Activated CD4-positive, alpha-beta T cell treated with anti-CD3 and anti-CD28 coated beads, Interleukin-2, Interleukin-4, amounts not matched to agents 100 ng/mL and 50 ng/mL, durations not matched to agents 16 hours and 8 hours (primary cell): ENCODE measurements around the gene SLCO3A1.

Source experiments
- DNase-seq: peaks from one replicate; pipeline ENCODE4 v3.0.0-alpha.2; 2020; ENCODE audit warnings: low spot score

SLCO3A1 gene

DNA sequence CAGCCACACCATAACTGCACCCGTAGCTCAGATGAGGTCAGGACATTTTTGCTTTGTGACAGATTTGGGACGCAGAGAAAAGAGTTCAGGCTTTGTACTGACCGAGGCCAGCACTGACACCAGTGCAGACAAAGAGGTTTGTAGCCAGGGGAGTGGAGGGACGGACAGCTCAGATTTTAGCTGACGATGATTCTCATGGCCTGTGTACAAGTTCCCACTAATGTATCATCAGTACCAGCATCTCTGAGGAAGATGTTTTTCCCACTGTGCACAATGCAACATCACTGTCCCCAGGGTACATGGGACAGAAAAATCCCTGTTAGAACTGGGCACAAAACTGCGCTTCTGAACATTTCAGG lies 112.7 kb downstream of the SLCO3A1 start:
- DNase-seq: no peak

DNA sequence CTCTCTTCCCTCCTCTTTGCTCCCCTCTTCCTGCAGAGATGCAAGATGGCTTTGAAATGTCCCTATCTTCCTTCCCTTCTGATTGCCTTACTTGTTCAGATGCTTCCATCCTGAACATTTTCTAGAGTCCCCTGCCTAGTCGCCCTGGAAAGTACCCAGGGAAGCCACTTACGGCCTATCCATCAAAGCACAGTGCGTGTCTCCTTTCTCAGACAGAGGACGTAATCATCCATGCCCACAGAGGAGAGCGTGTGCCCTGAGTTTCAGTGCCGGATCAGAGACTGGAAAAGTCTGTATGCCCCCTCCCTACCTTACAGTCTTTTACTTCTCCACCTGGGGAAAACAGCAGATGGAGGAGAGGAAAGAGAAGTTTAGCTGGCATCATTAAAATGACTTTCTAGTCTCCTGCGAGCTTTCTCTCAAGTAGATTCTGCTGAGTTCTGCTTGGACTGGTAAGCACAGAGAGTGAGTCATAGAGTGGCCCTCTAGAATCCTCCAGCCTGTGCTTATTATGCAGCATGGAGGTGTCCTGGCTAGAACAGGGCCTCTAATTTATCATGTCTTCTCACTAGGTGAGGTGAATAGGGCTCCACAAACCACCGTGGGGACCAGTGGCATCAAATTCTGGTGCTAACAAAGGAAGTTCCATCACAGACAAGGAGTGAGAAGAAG lies 114.6 kb downstream of the SLCO3A1 start:
- no peak for DNase-seq

GRCh38 chr15:91968610-91969009 lies 115.1 kb downstream of the SLCO3A1 start:
- no peak for DNase-seq

DNA sequence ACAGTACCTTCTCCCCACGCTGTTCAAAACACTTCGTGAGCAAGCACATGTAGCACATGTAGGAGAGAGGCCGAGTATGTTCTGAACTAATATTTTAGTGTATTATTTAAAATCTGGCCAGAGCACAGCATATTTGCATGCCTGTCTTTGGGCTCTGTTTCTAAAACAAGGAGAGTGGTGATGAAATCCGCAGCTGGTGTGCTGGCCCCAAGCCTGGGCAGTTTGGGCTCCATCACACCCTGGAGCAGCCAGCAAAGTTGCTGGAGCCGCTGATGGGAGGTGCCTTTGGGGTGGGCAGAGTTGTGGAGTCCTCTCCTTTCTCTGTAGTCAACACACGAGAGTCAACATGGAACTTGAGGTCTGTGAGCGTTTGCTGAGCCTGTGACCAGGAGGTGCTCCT lies 116.6 kb downstream of the SLCO3A1 start:
- DNase-seq: no peak

DNA sequence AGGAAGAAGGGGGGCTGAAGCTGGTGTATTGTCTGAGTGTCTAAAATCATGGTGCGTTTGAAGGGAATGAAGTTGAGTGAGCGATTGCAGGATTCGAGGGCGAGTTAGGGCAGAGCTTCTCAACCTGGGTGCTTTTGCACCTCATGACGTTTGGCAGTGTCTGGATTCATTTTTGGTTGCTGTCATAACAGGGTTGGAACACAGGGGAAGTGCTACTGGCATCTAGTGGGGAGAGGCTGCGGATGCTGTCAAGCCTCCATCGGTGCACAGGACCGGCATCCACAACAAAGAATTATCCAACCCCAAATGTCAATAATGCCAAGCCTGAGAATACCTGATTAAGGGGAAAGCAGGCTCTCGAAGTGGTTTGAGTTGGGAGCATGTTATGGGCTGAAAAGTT lies 120.0 kb downstream of the SLCO3A1 start:
- no peak for DNase-seq

GRCh38 chr15:91974321-91974720 lies 120.8 kb downstream of the SLCO3A1 start:
- DNase-seq: no peak

GRCh38 chr15:91975241-91975978 lies 121.9 kb downstream of the SLCO3A1 start:
- DNase-seq: no peak

DNA sequence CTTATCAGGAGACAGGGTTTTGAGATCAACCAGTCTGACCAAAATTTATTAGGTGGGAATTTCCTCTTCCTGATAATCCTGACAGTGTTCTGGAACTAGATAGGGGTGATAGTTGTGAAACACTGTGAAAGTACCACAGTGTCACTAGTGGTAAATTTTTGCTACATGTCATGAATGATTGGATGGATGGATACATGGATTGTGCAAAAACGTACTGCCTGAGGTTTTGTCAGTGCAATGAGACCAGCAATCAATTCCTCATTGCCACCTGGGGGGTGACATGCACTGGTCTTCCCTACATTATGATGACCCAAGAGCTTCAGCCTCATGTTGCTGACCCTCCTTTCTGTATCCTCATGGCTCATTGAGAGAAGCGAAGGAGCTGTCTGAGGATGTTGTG lies 123.5 kb downstream of the SLCO3A1 start:
- no peak for DNase-seq

GRCh38 chr15:91980502-91981267 lies 127.2 kb downstream of the SLCO3A1 start:
- no peak for DNase-seq

DNA sequence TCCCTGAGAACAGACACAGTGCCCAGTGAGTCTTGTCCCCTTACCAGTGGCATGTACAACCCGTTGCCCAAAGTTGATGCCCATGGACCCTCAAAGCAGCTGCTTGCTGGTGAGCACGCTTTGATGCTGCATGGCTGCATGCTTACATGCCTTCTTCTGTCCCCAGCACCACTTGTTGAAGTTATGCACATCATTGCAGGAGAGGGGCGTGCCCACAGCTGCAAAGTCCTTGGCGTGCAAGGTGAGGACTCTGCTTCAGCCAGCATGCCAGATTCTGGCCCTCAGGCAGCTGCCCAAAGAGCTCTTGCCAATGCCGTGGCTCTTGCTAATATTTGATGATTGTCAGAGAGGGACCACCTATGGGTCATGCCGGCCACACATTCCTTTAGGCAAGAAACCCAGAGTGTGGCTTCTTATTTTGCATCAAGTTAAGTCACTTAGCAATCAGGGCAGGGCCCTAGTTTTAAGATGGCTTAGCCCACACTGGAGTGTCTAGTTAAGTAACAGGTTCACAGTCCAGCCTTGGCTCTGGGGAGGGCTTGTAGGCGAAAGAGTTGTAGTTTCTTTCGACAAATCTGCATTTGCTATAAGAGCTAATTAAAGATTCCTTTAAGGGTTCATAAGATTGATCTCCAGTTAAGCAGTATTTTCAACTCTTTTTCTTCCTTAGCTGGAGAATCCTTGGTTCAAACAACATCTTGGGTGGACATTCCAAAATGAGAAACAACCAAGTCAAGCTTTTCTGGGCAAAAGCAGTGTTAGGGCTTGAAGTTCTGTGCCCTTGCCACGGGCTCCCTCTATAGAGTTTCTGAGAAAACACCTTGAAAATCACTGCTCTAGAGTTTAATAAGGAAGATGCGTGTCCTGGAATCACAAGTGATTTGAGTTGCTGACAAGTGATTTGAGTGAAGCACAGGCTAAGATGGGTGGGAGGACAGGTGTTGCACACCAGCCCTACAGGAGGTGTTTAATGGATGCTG lies 128.6 kb downstream of the SLCO3A1 start:
- no peak for DNase-seq

DNA sequence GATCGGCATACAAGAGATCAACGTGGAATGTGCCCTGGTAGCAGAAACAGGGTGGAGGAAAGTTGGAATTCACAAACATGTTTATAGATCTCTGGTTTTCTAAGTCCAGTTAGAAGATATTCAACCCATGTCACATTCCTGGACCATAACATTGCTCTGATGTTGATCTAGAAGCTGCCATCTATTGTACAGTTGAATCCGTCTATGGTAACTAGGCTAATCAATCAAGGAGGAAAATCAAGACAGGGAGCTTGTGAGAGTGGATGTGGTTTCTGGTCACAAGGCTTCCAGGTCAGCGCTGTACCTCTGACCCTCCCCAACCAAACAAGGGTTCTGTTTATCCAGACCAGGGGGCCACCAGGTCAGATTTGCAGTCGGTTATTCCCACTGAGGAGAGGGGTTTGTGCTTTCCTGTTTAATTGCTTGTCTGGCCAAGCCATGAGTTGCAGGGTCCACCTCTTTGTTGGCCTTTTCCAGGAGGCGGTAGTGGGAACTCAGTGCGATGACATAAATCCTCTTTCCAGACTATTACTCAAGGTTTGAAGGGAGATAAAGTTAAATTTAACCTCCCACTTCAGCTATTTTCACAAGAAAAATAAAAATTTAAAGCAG lies 130.3 kb downstream of the SLCO3A1 start:
- no peak for DNase-seq

DNA sequence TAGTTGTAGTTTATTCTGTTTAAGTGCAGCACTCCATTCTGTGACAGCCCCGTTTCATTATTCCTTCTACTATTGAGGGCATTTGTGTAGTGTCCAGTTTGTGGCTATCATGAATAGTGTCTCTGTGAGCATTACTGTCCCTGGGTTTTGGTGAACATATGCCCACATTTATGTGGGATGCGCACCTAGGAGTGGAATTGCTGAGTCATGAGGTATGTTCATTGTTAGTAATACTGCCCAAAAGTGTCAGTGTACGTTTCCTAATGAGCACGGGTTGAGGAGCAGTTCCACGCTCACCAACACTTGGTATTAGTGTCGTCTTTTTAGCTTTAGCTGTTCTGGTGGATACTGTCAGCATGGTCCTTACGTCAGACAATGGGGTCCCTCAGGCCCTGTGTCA lies 131.8 kb downstream of the SLCO3A1 start:
- DNase-seq: no peak

GRCh38 chr15:91988071-91988470 lies 134.6 kb downstream of the SLCO3A1 start:
- DNase-seq: no peak

GRCh38 chr15:91988655-91989054 lies 135.1 kb downstream of the SLCO3A1 start:
- DNase-seq: no peak

DNA sequence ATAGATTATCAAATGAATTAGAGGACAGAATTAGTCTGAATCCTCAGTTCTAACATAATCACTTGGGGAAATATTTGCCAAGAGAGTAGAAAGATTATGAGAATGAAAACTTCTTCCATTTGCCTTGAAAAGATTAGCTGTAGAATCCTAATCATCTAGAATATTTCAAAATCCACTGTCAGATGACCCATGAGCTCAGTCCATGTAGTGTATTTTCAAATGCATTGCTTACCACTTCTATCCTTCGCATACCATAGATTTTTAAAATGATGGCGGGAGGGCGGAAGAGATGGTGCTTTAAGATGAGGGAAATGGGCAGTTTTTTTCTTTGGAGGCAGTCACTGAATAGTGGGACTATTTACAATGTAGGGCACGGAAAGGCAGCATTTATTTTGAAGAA lies 136.3 kb downstream of the SLCO3A1 start:
- DNase-seq: no peak

- DNase-seq: no peak
These were observed 139.4 kb downstream of the SLCO3A1 start for GRCh38 chr15:91992945-91993344.

DNA sequence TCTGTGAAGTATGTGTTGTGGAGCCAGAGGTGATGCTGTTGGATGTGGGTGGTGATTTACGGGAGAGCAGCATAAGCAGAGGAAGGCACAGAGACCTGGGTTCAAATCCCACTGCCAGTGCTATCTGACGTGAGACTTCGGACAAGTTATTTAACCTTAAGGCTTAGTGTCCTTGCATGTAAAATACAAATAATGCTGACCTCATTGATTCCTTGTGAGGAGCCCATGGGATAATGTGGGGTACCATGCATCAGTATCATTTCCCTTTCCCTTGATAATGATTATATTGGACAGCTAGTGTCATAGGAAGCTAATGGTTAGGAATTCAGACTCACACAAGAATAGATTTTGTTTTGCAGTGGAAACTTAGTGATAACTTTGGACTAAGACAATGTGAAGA lies 141.6 kb downstream of the SLCO3A1 start:
- DNase-seq: no peak

DNA sequence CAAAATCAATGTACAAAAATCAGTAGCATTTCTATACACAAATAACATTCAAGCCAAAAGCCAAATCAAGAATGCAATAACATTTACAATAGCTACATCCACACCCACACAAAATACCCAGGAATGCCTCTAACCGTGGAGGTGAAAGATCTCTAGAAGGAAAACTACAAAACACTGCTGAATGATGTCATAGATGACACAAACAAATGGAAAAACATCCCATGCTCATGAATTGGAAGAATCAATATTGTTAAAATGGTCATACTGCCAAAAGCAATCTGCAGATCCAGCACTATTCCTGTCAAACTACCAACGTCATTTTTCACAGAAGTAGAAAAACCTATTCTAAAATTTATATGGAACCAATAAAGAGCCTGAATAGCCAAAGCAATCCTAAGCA lies 143.7 kb downstream of the SLCO3A1 start:
- no peak for DNase-seq

DNA sequence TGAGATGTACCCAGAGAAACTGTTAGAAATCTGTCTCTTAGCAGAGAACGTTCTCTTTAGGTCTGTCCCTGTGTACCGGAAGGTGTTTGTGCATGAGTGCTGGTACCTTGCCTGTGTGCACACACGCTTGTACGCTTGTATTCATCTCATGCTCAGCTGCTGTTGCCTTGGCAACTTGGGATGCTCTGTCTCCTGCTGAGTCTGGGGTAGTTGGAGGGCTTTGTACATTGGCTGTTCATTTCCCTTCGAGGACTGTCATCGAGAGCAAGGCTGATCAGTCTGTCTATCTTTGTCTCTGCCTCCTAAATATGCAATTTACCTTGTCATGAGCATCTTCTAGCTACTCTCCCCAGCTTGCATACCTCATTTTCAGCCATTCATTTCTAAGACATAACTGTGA lies 147.2 kb downstream of the SLCO3A1 start:
- DNase-seq: no peak

DNA sequence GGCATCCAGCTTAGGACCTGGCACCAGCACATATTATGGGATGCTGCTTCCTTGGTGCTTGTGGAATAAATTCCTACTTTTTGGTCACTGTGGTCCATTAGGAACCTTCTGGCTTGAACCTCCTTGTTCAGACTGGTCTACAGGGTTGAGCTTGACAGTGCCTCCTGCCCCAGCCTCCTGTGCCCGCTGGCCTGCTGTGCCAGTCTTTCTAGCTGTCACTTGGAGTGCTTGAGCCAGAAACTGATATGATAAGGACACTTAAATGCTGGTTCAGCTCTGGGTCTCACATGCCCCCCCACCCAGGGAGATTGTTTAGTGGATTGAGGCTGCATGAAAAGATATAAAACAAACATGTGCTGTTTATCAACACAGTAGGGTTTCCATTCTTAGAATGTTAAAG lies 147.8 kb downstream of the SLCO3A1 start:
- DNase-seq: no peak

DNA sequence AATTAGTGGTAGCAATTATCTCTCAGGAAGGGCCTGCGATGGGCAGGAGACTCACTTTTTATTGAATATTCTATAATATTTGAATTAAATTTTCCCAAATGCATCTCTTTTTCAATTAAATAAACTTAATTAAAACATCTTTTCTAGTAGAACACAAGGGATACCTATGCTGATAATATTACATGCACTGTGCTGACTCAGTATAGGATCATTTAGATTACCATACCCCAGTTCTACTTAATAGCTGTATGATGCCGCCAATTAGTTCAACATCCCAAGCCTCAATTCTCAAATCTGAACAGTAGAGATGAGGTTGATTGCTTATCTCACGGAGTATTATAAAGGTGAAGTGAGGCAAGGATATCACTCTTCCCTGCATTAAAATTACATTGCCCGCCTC lies 149.2 kb downstream of the SLCO3A1 start:
- no peak for DNase-seq
